ENCODE measurements around the gene NUP43.
"Not testable (repeated sequence)": the region's sequence is repeated elsewhere in the genome, so short reads cannot be mapped to it uniquely, and the experiment has no call there.

The NUP43 gene

GRCh38 chr6:149691201-149691600, 55.1 kb downstream of the NUP43 start:
- no peak for DNase-seq

- DNase-seq: no peak
Measured at GRCh38 chr6:149686230-149686629, 60.1 kb downstream of the NUP43 start.

- no peak for DNase-seq
Measured at GRCh38 chr6:149683256-149683859, 63.0 kb downstream of the NUP43 start.

- not testable (repeated sequence) for DNase-seq
Measured at GRCh38 chr6:149681845-149682244, 64.5 kb downstream of the NUP43 start.

GRCh38 chr6:149681209-149681608, 65.1 kb downstream of the NUP43 start:
- no peak for DNase-seq

- DNase-seq: no peak
Measured at GRCh38 chr6:149680503-149680902, 65.8 kb downstream of the NUP43 start.

Measured in activated CD4-positive, alpha-beta T cell treated with anti-CD3 and anti-CD28 coated beads, Interleukin-2, amount 50 U/mL, for 1 hour (primary cell).